GM21576 (cell line): ENCODE data around the gene TNFRSF4.
"Not testable (repeated sequence)": the region's sequence is repeated elsewhere in the genome, so short reads cannot be mapped to it uniquely, and the experiment has no call there.

Experiments
- ATAC-seq: cut with Tn5 transposase; IDR thresholded peaks from one replicate; pipeline ENCODE4 v1.9.1; 2021; ENCODE audit warnings: mild to moderate bottlenecking, moderate library complexity; ENCODE audit not compliant: unreplicated experiment

TNFRSF4 gene

GRCh38 chr1:1213345-1214265 is at the start of gene TNFRSF4:
TNFRSF4 (minus strand) TSS chr1:1214153; CDS start chr1:1214127, 26 bp downstream.
- no peak for ATAC-seq

GRCh38 chr1:1262758-1263157 is 48.8 kb upstream of the TNFRSF4 start:
- no peak for ATAC-seq

GRCh38 chr1:1262071-1262470 is 48.1 kb upstream of the TNFRSF4 start:
- no peak for ATAC-seq

- no peak for ATAC-seq
Observed at GRCh38 chr1:1260843-1261560, 47.0 kb upstream of the TNFRSF4 start.

GRCh38 chr1:1259951-1260600 is 46.1 kb upstream of the TNFRSF4 start:
- ATAC-seq, result no peak

GRCh38 chr1:1259540-1259939 is 45.6 kb upstream of the TNFRSF4 start:
- no peak for ATAC-seq

- no peak for ATAC-seq
Observed at GRCh38 chr1:1259119-1259488, 45.2 kb upstream of the TNFRSF4 start.

- no peak for ATAC-seq
Observed at GRCh38 chr1:1256956-1257871, 43.3 kb upstream of the TNFRSF4 start.

- no peak for ATAC-seq
Observed at GRCh38 chr1:1255611-1256010, 41.7 kb upstream of the TNFRSF4 start.

- ATAC-seq, result no peak
Observed at GRCh38 chr1:1255078-1255477, 41.1 kb upstream of the TNFRSF4 start.

- ATAC-seq, result no peak
Observed at GRCh38 chr1:1254667-1254998, 40.7 kb upstream of the TNFRSF4 start.

GRCh38 chr1:1253972-1254666 is 40.2 kb upstream of the TNFRSF4 start:
- no peak for ATAC-seq

- ATAC-seq, result no peak
Observed at GRCh38 chr1:1253314-1253713, 39.4 kb upstream of the TNFRSF4 start.

- ATAC-seq, result peak; percentile 61
Observed at GRCh38 chr1:1250786-1251284, 36.9 kb upstream of the TNFRSF4 start.

GRCh38 chr1:1248009-1248913 is 34.3 kb upstream of the TNFRSF4 start:
- not testable (repeated sequence) for ATAC-seq

GRCh38 chr1:1247341-1247913 is 33.5 kb upstream of the TNFRSF4 start:
- ATAC-seq, result no peak

GRCh38 chr1:1246577-1247340 is 32.8 kb upstream of the TNFRSF4 start, which contains the start of gene C1QTNF12:
C1QTNF12 (minus strand) TSS chr1:1246722; CDS start chr1:1246690, 32 bp downstream.
- no peak for ATAC-seq
